H1 (cell line): ENCODE measurements around the gene DCAF8. TPM values are rescaled to one million over a fixed set of nuclear protein-coding genes. Genes with fewer than 3 reads are reported as not detected.

ENCODE experiments used
- ASH2L ChIP-seq: fragments of 200-600, 300-600 bp; sonication (generic); IDR thresholded peaks from one replicate; pipeline ENCODE4 v1.7.1; 2017; ENCODE audit warnings: low read length
- CREB1 ChIP-seq: IDR thresholded peaks from 2 replicates; pipeline ENCODE4 v1.6.1; 2012; ENCODE audit warnings: inconsistent platforms
- EP300 ChIP-seq, 2 experiments: IDR thresholded peaks; 1 replicate in 1 of 2; 2 replicates in 1 of 2; pipeline ENCODE4 v1.6.1; 2011 to 2012; ENCODE audit warnings: low read depth in 2 of 2, low read length in 2 of 2, mild to moderate bottlenecking in 2 of 2, borderline replicate concordance in 1 of 2, inconsistent platforms in 1 of 2, moderate library complexity in 1 of 2
- GTF2F1 ChIP-seq: IDR thresholded peaks from 2 replicates; pipeline ENCODE4 v1.6.1; 2012; ENCODE audit warnings: low read depth, low read length, improper control_type of control experiment, borderline replicate concordance
- MAFK ChIP-seq: IDR thresholded peaks from 2 replicates; pipeline ENCODE4 v1.6.1; 2012; ENCODE audit warnings: low read depth, mild to moderate bottlenecking, improper control_type of control experiment, low read length
- POU5F1 ChIP-seq: IDR thresholded peaks from 2 replicates; pipeline ENCODE4 v1.6.1; 2011; ENCODE audit warnings: low read depth, mild to moderate bottlenecking, low read length, moderate library complexity
- SIX5 ChIP-seq: IDR thresholded peaks from 2 replicates; pipeline ENCODE4 v1.6.1; 2011; ENCODE audit warnings: mild to moderate bottlenecking, low read depth, low read length
- polyA plus RNA-seq, 7 experiments: library from polyadenylated mRNA; depleted of rRNA in 3 of 7; stranded (reverse) in 5 of 7; unstranded in 2 of 7; fragments of >200 nt in 5 of 7; fragments of 200-250 nt in 2 of 7; gene quantifications; 1 replicate in 5 of 7; 2 replicates in 1 of 7; 4 replicates in 1 of 7; pipeline versions ENCODE4 v1.2.1 to v1.2.3, GENCODE V29; 2011 to 2013; ENCODE audit warnings: missing spikeins in 2 of 7, mixed read lengths in 2 of 7
- total RNA-seq: library from RNA; stranded (reverse); fragmentation: NEBNext Ultra II Directional; extraction: Animal tissue kit (Norgen Biotek cat#: 25700); gene quantifications from 2 replicates; pipeline ENCODE4 v1.2.1, GENCODE V29; 2021
- TF ChIP-seq, protein P1 (sequence below): fragments of 300-600 bp; sonication (generic); IDR thresholded peaks from 2 replicates; pipeline ENCODE4 v1.7.1; 2012; ENCODE audit warnings: low read length, moderate library complexity, mild to moderate bottlenecking, inconsistent platforms; ENCODE audit not compliant: insufficient replicate concordance
- TF ChIP-seq, protein P2 (sequence below): IDR thresholded peaks from 2 replicates; pipeline ENCODE4 v1.6.1; 2012; ENCODE audit warnings: inconsistent platforms

Gene DCAF8
- total and polyA plus RNA-seq, 2 of the 8 experiments (the other 6 are each of a cell fraction or from before 2014, with no cell fraction given) = 68.2 to 110 TPM

DNA sequence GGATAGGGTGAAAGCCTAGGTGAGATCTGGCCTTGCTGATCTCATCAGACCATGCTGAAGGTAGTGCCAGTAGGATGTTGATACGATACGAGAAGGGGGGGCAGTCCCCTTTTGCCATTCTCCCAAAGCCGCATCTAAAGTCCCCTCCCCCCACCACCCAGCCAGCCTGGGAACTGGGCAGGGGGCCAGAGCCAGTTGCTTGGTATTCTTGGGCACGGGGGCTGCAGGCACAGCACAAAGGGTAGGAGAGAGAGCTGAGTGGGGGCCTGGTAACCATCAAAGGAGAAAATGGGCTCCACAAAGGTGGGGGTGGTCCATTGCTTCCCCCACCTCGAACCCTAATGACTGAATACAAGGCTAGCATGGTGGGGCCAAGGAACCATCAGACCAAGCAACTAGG, 51.8 kb downstream of the DCAF8 start (continued):
- TF ChIP-seq, protein P1, sequence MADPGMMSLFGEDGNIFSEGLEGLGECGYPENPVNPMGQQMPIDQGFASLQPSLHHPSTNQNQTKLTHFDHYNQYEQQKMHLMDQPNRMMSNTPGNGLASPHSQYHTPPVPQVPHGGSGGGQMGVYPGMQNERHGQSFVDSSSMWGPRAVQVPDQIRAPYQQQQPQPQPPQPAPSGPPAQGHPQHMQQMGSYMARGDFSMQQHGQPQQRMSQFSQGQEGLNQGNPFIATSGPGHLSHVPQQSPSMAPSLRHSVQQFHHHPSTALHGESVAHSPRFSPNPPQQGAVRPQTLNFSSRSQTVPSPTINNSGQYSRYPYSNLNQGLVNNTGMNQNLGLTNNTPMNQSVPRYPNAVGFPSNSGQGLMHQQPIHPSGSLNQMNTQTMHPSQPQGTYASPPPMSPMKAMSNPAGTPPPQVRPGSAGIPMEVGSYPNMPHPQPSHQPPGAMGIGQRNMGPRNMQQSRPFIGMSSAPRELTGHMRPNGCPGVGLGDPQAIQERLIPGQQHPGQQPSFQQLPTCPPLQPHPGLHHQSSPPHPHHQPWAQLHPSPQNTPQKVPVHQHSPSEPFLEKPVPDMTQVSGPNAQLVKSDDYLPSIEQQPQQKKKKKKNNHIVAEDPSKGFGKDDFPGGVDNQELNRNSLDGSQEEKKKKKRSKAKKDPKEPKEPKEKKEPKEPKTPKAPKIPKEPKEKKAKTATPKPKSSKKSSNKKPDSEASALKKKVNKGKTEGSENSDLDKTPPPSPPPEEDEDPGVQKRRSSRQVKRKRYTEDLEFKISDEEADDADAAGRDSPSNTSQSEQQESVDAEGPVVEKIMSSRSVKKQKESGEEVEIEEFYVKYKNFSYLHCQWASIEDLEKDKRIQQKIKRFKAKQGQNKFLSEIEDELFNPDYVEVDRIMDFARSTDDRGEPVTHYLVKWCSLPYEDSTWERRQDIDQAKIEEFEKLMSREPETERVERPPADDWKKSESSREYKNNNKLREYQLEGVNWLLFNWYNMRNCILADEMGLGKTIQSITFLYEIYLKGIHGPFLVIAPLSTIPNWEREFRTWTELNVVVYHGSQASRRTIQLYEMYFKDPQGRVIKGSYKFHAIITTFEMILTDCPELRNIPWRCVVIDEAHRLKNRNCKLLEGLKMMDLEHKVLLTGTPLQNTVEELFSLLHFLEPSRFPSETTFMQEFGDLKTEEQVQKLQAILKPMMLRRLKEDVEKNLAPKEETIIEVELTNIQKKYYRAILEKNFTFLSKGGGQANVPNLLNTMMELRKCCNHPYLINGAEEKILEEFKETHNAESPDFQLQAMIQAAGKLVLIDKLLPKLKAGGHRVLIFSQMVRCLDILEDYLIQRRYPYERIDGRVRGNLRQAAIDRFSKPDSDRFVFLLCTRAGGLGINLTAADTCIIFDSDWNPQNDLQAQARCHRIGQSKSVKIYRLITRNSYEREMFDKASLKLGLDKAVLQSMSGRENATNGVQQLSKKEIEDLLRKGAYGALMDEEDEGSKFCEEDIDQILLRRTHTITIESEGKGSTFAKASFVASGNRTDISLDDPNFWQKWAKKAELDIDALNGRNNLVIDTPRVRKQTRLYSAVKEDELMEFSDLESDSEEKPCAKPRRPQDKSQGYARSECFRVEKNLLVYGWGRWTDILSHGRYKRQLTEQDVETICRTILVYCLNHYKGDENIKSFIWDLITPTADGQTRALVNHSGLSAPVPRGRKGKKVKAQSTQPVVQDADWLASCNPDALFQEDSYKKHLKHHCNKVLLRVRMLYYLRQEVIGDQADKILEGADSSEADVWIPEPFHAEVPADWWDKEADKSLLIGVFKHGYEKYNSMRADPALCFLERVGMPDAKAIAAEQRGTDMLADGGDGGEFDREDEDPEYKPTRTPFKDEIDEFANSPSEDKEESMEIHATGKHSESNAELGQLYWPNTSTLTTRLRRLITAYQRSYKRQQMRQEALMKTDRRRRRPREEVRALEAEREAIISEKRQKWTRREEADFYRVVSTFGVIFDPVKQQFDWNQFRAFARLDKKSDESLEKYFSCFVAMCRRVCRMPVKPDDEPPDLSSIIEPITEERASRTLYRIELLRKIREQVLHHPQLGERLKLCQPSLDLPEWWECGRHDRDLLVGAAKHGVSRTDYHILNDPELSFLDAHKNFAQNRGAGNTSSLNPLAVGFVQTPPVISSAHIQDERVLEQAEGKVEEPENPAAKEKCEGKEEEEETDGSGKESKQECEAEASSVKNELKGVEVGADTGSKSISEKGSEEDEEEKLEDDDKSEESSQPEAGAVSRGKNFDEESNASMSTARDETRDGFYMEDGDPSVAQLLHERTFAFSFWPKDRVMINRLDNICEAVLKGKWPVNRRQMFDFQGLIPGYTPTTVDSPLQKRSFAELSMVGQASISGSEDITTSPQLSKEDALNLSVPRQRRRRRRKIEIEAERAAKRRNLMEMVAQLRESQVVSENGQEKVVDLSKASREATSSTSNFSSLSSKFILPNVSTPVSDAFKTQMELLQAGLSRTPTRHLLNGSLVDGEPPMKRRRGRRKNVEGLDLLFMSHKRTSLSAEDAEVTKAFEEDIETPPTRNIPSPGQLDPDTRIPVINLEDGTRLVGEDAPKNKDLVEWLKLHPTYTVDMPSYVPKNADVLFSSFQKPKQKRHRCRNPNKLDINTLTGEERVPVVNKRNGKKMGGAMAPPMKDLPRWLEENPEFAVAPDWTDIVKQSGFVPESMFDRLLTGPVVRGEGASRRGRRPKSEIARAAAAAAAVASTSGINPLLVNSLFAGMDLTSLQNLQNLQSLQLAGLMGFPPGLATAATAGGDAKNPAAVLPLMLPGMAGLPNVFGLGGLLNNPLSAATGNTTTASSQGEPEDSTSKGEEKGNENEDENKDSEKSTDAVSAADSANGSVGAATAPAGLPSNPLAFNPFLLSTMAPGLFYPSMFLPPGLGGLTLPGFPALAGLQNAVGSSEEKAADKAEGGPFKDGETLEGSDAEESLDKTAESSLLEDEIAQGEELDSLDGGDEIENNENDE = no peak
- TF ChIP-seq POU5F1 (no peak), CREB1 (no peak), MAFK (no peak), GTF2F1 (no peak), EP300 (IDR thresholded peaks at IDR 0.05; ENCODE audit: borderline replicate concordance in 1 of 2, low read depth in 2 of 2, low read length in 2 of 2) (no peak), SIX5 (no peak), ASH2L (no peak)
- TF ChIP-seq, protein P2, sequence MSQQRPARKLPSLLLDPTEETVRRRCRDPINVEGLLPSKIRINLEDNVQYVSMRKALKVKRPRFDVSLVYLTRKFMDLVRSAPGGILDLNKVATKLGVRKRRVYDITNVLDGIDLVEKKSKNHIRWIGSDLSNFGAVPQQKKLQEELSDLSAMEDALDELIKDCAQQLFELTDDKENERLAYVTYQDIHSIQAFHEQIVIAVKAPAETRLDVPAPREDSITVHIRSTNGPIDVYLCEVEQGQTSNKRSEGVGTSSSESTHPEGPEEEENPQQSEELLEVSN = no peak
